Vagina (tissue), 2 donors: ENCODE measurements around the gene CECR2.

ENCODE experiments used
- POLR2A ChIP-seq, 2 donors: fragments of 450-650 bp; IDR thresholded peaks; one replicate each; pipeline ENCODE4 v1.6.1; 2017; ENCODE audit warnings: antibody characterized with exemption in 2 of 2, mild to moderate bottlenecking in 2 of 2, moderate library complexity in 2 of 2
- TF ChIP-seq, protein P1 (sequence below), 3 experiments: fragments of 450-650 bp in 2 of 3; fragments of 200-600 bp in 1 of 3; sonication (generic) in 1 of 3; IDR thresholded peaks; one replicate each; pipeline ENCODE4 v1.5.1; 2017 to 2019; ENCODE audit warnings: antibody characterized with exemption in 3 of 3, mild to moderate bottlenecking in 2 of 3, moderate library complexity in 2 of 3

- no peak for TF ChIP-seq POLR2A (IDR thresholded peaks at IDR 0.05)
- TF ChIP-seq, protein P1, sequence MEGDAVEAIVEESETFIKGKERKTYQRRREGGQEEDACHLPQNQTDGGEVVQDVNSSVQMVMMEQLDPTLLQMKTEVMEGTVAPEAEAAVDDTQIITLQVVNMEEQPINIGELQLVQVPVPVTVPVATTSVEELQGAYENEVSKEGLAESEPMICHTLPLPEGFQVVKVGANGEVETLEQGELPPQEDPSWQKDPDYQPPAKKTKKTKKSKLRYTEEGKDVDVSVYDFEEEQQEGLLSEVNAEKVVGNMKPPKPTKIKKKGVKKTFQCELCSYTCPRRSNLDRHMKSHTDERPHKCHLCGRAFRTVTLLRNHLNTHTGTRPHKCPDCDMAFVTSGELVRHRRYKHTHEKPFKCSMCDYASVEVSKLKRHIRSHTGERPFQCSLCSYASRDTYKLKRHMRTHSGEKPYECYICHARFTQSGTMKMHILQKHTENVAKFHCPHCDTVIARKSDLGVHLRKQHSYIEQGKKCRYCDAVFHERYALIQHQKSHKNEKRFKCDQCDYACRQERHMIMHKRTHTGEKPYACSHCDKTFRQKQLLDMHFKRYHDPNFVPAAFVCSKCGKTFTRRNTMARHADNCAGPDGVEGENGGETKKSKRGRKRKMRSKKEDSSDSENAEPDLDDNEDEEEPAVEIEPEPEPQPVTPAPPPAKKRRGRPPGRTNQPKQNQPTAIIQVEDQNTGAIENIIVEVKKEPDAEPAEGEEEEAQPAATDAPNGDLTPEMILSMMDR (IDR thresholded peaks at IDR 0.05) = no peak
Measured at GRCh38 chr22:17376950-17377349, 7.7 kb downstream of the CECR2 start.
